M059J (cell line): ENCODE data around the gene TCP1. TPM values are rescaled to one million over a fixed set of nuclear protein-coding genes. Genes with fewer than 3 reads are reported as not detected.
"Not testable (repeated sequence)": the region's sequence is repeated elsewhere in the genome, so short reads cannot be mapped to it uniquely, and the experiment has no call there.

Experiments
- DNase-seq: peaks from one replicate; pipeline ENCODE4 v3.0.0-alpha.2; 2012; ENCODE audit warnings: low read depth
- total RNA-seq: library from RNA; depleted of rRNA; stranded (reverse); fragments of >200 nt; shearing (Covaris generic); gene quantifications from 2 replicates; pipeline ENCODE4 v1.2.3, GENCODE V29; 2014

Gene TCP1
- total RNA-seq, 1 experiment from 2014 or later, result 310 TPM

DNA sequence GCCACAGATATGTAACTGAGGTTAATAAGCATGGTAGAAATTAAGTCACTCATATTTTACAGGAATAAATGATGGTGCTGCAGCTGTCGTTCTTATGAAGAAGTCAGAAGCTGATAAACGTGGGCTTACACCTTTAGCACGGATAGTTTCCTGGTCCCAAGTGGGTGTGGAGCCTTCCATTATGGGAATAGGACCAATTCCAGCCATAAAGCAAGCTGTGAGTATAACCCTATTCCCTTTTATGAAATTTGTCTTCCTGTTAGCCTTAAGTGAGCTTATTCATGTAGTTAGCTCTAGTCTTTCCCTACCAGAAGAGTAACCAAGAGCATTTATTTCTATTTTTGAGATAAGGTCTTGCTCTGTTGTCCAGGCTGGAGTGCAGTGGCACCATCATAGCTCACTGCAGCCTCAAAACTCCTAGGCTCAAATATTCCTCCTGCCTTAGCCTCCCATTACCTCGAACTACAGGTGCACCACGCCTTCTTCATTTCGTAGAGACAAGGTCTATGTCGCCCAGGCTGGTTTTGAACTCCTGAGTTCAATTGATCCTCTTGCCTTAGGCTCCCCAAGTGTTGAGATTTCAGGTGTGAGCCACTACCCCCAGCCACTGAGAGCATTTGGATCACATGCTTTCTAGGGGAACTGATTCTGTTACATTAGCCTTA is 12.0 kb downstream of the TCP1 start:
- DNase-seq, result no peak

- no peak for DNase-seq
These were observed 17.2 kb downstream of the TCP1 start for GRCh38 chr6:159772196-159772595.

GRCh38 chr6:159769470-159769869 is 19.9 kb downstream of the TCP1 start:
- no peak for DNase-seq

- peak; percentile 33 for DNase-seq
These were observed 22.5 kb downstream of the TCP1 start for GRCh38 chr6:159766906-159767305.

GRCh38 chr6:159762681-159763293 is 26.6 kb downstream of the TCP1 start:
- DNase-seq, result no peak

- peak; percentile 93 for DNase-seq
These were observed 27.3 kb downstream of the TCP1 start, which contains the start of gene ACAT2 for GRCh38 chr6:159761873-159762680. Gene ACAT2, plus strand, starts transcription at chr6:159762045. Its CDS starts 43 bp downstream, at chr6:159762088.

GRCh38 chr6:159761129-159761872 is 28.1 kb downstream of the TCP1 start:
- DNase-seq, result peak; percentile 20

- DNase-seq, result peak; percentile 93
These were observed 28.8 kb downstream of the TCP1 start for GRCh38 chr6:159760602-159761057.

- DNase-seq, result peak; percentile 20
These were observed 29.8 kb downstream of the TCP1 start for GRCh38 chr6:159759645-159760044.

DNA sequence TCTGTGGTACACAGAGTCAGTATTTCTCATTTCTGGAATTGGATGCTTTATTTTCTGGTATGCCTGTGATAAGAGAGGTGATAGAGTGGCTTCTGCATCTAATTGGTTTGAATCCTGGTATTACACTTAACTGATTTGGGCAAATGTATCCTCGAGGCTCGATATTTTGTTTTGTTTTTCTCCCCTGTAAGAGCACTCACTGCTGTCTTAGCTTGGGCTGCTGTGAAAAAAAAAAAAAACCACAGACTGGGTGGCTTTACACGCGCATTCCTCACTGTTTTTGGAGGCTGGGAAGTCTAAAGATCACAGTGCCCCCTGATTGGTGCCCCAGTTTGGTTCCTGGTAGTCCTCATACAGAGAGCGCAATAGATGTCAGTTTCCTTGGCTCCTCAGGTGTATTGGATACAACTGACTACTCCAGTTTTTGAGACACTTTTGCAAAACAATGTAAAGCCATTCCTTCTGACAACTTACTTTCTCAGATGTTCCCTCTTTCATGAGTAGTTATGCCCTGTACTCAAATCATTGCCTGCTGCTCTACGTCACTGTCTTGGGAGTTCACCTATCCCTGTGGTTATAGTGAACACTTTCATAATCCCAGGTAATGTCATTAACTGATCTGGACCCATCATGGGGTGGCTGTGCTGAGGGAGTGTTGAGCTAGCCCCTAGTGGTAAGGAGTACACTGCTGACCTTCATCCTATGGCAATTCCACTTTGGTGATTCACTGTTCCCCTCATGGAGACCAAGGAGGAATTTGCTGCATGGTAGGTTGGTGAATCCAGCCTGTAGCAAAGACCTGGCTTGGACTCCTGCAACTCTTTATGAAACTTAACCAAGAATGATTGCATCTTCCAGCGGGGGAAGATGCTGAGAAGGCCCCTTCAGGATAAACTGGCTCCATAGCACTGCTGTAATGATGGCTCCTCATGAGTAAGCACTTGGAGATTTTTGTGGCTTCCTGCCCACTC is 31.1 kb downstream of the TCP1 start:
- peak; percentile 88 for DNase-seq

DNA sequence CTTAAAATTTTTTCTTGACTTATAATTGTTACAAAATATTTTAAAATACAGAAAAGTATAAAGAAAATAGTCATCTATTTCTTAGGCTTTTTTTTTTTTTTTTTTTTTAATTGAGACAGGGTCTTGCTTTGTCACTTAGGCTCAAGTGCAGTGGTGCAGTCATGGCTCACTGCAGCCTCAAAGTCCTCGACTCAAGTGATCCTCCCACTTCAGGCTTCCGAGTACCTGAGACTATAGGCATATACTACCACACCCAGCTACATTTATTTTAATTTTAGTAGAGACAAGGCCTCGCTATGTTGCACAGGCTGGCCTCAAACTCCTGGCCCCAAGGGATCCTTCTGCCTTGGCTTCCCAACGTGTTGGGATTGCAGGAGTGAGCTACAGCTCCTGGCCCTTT is 32.9 kb downstream of the TCP1 start:
- no peak for DNase-seq

GRCh38 chr6:159754959-159755914 is 34.2 kb downstream of the TCP1 start:
- DNase-seq, result no peak

DNA sequence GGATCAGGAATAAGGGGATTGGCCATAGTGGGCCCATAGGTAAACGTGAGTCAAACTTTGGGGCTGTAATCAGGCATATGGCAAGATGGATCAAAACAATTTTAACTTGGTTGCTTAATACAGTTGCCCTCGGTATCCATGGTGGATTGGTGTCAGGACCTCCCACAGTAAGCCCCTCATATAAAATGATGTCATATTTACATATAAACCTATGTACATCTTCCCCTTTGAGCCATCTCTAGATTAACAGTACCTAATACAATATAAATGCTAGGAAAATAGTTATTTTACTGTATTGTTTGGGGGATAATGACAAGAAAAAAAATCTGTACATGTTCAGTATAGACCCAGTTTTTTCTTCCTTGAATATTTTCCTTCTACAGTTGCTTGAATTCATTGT is 35.0 kb downstream of the TCP1 start:
- no peak for DNase-seq

DNA sequence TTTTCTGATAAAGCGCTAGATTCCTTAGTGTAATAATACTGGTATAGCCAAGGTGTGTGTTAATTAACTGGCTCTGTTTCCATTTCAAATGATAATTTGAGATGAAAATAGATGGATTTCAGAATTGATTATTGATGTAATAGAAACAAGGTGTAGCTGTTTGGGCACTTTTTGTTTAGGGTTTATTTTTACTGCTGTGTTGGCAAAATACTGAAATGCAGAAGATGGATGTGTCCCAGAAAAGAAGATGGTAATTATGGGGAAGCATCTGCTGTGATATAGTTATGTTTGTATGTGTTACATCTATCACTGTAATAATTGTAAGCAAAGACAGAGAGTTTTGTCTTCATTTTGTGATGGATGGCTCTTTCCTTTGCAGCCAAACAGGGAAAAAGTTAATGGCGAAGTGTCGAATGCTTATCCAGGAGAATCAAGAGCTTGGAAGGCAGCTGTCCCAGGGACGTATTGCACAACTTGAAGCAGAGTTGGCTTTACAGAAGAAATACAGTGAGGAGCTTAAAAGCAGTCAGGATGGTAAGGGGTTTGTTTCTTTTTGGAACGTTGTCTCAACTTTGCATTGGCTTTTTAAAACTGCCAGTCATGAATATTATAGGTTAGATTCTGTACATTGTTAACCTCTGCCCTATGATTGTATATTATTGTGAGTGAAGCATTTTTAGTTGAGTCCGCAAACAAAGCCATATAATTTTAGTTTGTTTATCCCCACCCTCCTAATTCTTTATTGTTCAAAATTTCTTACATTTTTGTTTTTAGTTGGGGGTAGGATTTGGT is 36.1 kb downstream of the TCP1 start:
- DNase-seq, result no peak

DNA sequence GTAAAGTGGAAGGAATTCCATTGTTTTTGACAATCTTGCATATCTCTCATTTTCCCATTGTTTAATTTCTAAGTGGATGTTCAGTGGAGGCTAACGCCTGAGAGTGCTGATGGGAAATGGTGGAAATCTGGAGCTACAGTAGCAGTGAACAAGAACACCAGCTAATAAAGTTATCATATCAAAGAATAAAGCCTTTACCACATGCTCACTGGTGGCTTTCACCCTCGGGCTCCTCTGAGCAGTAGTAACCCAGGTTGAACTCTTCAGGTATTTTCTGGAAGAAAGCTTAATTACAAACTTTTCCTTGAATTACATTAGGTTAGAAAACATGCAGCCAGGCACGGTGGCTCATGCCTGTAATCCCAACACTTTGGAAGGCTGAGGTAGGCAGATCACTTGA is 38.0 kb downstream of the TCP1 start:
- DNase-seq, result no peak

- DNase-seq, result not testable (repeated sequence)
These were observed 41.3 kb downstream of the TCP1 start for GRCh38 chr6:159748127-159748526.

DNA sequence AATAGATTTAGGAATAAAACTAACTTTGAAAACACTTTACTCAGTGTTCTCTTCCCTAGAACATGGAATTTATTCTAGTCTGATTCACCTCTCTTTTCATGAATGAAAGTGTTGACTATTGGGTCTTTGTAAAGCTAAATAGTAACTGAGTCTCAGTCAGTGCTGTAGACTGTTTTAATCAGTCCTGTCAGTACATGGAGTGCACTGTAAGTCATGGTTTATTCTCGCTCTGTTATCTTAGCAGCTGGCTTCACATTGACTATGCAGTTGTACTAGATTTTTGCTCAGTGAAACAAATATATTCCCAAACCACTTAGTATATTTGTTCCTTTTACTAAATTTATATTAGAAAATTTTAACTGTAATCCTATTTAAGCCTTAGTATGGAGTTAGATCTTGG is 42.6 kb downstream of the TCP1 start:
- DNase-seq, result no peak

- DNase-seq, result no peak
These were observed 44.3 kb downstream of the TCP1 start for GRCh38 chr6:159745081-159745480.

DNA sequence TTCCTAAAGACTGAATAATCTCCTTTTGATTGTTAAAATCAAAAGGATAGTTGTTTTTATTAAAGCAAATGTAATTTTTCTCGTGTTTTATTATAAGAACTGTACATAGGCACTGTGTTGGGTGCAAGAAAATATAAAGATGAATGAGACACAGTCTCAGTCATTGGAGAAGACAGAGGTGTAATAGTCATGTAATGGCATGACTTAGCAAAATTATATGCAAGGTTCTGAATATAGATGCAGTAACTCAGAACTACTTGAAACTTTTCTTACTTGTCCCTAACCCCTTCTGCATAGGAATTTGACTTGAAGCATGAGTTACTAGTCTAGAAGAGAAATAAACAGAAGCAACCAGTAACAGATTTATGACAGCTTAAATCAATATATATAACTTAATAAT is 47.2 kb downstream of the TCP1 start:
- DNase-seq, result no peak
